ENCODE measurements around the gene HMX1. TPM values are rescaled to one million over a fixed set of nuclear protein-coding genes. Genes with fewer than 3 reads are reported as not detected.

HMX1 gene
- total and polyA plus RNA-seq, 2 donors (not counting 1 experiment from before 2014, with no cell fraction given), result not detected

GRCh38 chr4:8874003-8874895 lies 2.6 kb upstream of the HMX1 start:
- WGBS (ENCODE audit: insufficient coverage), result 21% methylated on average over 71 of the region's 71 CpGs
- peaks cover 0 to 60% (median 11%) of the 10 kb centered on the region in 4 experiments for H3K27me3 ChIP-seq (replicated peaks in 1 of 4; ENCODE audit: control extremely low read depth in 1 of 4, control insufficient read depth in 3 of 4, insufficient read depth in 4 of 4, low read length in 3 of 4)

More at GRCh38 chr4:8874003-8874895, 2.6 kb upstream of the HMX1 start:
- intact Hi-C loops (cut with micrococcal nuclease), result no loop called here
- Mint-ChIP-seq H3K4me3 (no peak overlapping the region), H3K9me3 (ENCODE audit: insufficient read depth) (no peaks in the 10 kb centered on the region), H3K27ac (no peak overlapping the region), H3K4me1 (no peaks in the 10 kb centered on the region), H3K27me3 (peaks cover 53% of the 10 kb centered on the region)
- H3K4me3 ChIP-seq (ENCODE audit: control extremely low read depth in 1 of 5, extremely low read depth in 1 of 5, insufficient read depth in 1 of 5, low read depth in 2 of 5, low read length in 4 of 5), result no peak overlapping the region
- H4K20me1 ChIP-seq (ENCODE audit: control insufficient read depth, insufficient read depth, low read length, poor library complexity, severe bottlenecking), result no peaks in the 10 kb centered on the region
- CTCF ChIA-PET, result no interaction called here
- no peak overlapping the region for H3K27ac ChIP-seq (ENCODE audit: low read length in 2 of 2)
- ATAC-seq (ENCODE audit: low read depth) (no peak), DNase-seq (no peak)
- no peak overlapping the region for H3K4me2 ChIP-seq (replicated peaks; ENCODE audit: low read depth, low read length, poor library complexity, severe bottlenecking)
- no peaks in the 10 kb centered on the region for H3K36me3 ChIP-seq (replicated peaks in 1 of 2; ENCODE audit: control extremely low read depth in 1 of 2, control insufficient read depth in 1 of 2, extremely low read depth in 1 of 2, insufficient read depth in 2 of 2, low read length in 1 of 2)
- H3K79me2 ChIP-seq (ENCODE audit: control insufficient read depth, insufficient read depth, low read length), result no peaks in the 10 kb centered on the region
- H2AFZ ChIP-seq (ENCODE audit: insufficient read depth, low read depth, low read length, poor library complexity, severe bottlenecking), result no peak overlapping the region
- no peak for TF ChIP-seq EZH2 (IDR thresholded peaks at IDR 0.05; ENCODE audit: borderline replicate concordance, insufficient read depth, low read depth, low read length, poor library complexity, severe bottlenecking)
- TF ChIP-seq CTCF (IDR thresholded peaks at IDR 0.05), result no peak
- no peak overlapping the region for H3K9ac ChIP-seq (ENCODE audit: low read length)
- peaks cover 0 to 43% (median 0%) of the 10 kb centered on the region in 3 donors for H3K9me3 ChIP-seq (ENCODE audit: control extremely low read depth in 1 of 3, control insufficient read depth in 2 of 3, insufficient read depth in 1 of 3, low read length in 2 of 3)
- no peaks in the 10 kb centered on the region for H3K4me1 ChIP-seq (ENCODE audit: control insufficient read depth in 2 of 2, insufficient read depth in 2 of 2, low read length in 2 of 2)
- POLR2A ChIA-PET, result no interaction called here

Data from B cell (primary cell).